ENCODE measurements around the gene CYB561A3. TPM values are rescaled to one million over a fixed set of nuclear protein-coding genes. Genes with fewer than 3 reads are reported as not detected.

The CYB561A3 gene
- total RNA-seq, 2 experiments from 2014 or later, result 32.3 to 32.9 TPM

DNA sequence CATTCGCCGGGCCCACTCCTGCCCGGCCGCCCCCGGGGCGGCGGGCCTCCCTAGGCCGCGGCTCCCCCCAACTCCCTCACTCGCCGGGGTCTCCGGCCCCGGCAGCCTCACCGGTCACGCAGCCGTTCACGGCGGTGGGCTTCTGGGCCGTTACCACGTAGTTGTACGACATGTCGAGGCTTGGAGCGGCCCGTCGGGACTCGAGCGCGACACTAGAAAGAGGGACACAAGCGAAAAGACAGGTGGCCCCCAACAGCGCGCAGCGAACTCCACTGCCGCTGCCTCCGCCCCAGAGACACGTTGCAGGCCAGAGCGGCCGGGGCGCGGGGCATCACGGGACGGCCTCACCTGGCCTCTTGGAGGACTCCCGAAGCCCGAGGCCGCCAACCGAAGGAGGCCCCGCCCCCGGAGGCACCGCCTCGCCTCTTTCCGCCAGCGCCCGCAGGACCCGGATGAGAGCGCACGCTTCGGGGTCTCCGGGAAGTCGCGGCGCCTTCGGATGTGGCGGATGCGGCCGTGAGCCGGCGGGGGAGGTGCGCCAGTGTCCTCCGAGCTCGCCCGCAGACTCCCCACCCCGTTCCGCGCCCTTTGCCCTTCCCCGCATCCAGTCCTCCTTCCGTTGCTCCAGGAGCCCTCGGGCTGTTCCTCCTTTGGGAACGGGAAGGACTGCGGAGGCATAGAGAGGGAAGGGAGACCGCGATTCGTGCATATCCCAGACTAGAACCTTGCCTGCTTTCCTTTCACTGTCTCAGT, 28.7 kb downstream of the CYB561A3 start, which contains the start of the genes DDB1 and TKFC:
Gene DDB1, minus strand, starts transcription at position 309 of the 753 bp plus-strand sequence. Its CDS starts 137 bp downstream, at position 172.
Gene TKFC, plus strand, starts transcription at position 432 of the 753 bp plus-strand sequence. CDS start 1,501 bp downstream, outside the sequence.
- DNase-seq, result peak; percentile 99
- H3K36me3 Mint-ChIP-seq, result peaks cover 28% of the 10 kb centered on the region
- H3K9me3 Mint-ChIP-seq, result no peaks in the 10 kb centered on the region
- ChIA-PET POLR2A (interaction anchor here (1.0 to 2.9 kb wide), 7 partner anchors 15 to 97 kb away, joined by 3 to 30 read pairs (median 4); partner anchors contain the start of genes CPSF7, CYB561A3, SDHAF2 and TMEM138), CTCF (interaction anchor here (0.9 to 7.7 kb wide), 8 partner anchors 17 to 502 kb away, joined by 3 to 310 read pairs (median 7); partner anchors contain the start of genes CPSF7, CYB561A3, SDHAF2 and TMEM138)
- intact Hi-C loops (cut with micrococcal nuclease), result loop anchor here (1.0 to 10.0 kb wide), 3 partner anchors 59 to 418 kb away; partner anchors contain the start of genes SDHAF2, TMEM109 and TMEM216
- H3K27me3 Mint-ChIP-seq, result no peaks in the 10 kb centered on the region
- peaks cover 55% of the 10 kb centered on the region for H3K4me1 Mint-ChIP-seq (ENCODE audit: low read depth)
- H3K27ac Mint-ChIP-seq, result peak within 1 kb of the TSS; percentile 97
- peak within 1 kb of the TSS; percentile 97 for H3K4me3 Mint-ChIP-seq

DNA sequence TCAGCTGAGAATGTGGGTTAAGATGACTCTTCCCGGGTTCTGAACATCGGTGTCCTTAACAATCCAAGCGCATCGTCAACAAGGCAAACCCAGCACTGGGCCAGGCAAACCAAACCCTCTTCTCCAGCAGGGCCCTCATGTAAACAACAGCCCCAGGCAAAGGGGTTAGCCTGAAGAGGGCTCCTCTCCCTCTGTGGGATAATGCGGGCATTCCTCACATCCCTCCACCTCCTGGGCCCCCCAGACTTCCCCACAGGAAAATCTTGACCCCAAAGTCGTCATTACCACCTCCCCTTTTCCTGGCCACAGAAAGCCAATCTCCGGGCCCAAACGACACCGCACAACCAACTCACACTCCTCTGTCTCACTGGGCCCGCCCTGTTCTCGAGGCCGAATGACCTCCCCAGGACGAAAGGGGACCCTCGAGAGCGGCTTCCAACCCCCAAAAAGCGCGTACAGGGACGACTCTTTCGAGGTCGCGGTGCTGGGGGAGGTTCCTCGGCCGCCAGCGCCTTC, 29.3 kb downstream of the CYB561A3 start:
- Mint-ChIP-seq H3K27me3 (no peaks in the 10 kb centered on the region), H3K9me3 (no peaks in the 10 kb centered on the region), H3K36me3 (peaks cover 34% of the 10 kb centered on the region), H3K27ac (peak overlapping the region; percentile 87), H3K4me3 (peak overlapping the region; percentile 97), H3K4me1 (ENCODE audit: low read depth) (peaks cover 61% of the 10 kb centered on the region)
- DNase-seq, result no peak
- CTCF ChIA-PET, result interaction anchor here (1.2 to 1.6 kb wide), 2 partner anchors 34 to 53 kb away, joined by 3 to 14 read pairs; no protein-coding TSS in a partner anchor
- POLR2A ChIA-PET, result interaction anchor here (0.6 to 1.6 kb wide), 3 partner anchors 30 to 63 kb away, joined by 3 to 6 read pairs (median 5); partner anchors contain the start of genes TMEM138 and VWCE
- intact Hi-C loops (cut with micrococcal nuclease), result loop anchor here (10.0 kb wide), 1 partner anchor 418 kb away; the partner anchor contains the start of gene TMEM109

DNA sequence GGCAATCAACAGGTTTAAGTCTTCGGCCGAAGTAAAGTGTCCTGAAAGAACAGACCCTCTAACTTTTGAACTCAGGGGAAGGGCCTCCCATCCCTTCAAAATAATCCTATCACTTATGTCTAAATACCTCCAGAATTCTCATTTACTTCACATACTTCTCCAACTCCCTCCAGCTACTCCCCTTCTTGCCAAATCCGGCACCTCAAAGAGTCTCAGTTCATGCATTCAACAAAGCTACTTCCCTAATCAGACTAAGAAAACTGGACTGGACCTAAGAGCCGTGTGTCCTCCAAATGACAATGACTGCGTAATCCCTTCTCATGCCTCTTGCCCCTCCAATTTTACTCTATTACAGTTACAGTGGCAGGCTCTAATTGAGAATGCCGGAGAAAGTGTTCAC, 30.0 kb downstream of the CYB561A3 start:
- peaks cover 61% of the 10 kb centered on the region for H3K4me1 Mint-ChIP-seq (ENCODE audit: low read depth)
- POLR2A ChIA-PET, result interaction anchor here (0.6 to 1.6 kb wide), 3 partner anchors 31 to 62 kb away, joined by 3 to 6 read pairs (median 5); partner anchors contain the start of genes TMEM138 and VWCE
- intact Hi-C loops (cut with micrococcal nuclease), result loop anchor here (10.0 kb wide), 1 partner anchor 417 kb away; the partner anchor contains the start of gene TMEM109
- peak overlapping the region; percentile 97 for H3K4me3 Mint-ChIP-seq
- no peaks in the 10 kb centered on the region for H3K27me3 Mint-ChIP-seq
- peaks cover 34% of the 10 kb centered on the region for H3K36me3 Mint-ChIP-seq
- no peak for DNase-seq
- no peaks in the 10 kb centered on the region for H3K9me3 Mint-ChIP-seq
- H3K27ac Mint-ChIP-seq, result no peak overlapping the region
- CTCF ChIA-PET, result interaction anchor here (0.9 to 1.6 kb wide), 3 partner anchors 9 to 54 kb away, joined by 3 to 14 read pairs (median 3); no protein-coding TSS in a partner anchor

DNA sequence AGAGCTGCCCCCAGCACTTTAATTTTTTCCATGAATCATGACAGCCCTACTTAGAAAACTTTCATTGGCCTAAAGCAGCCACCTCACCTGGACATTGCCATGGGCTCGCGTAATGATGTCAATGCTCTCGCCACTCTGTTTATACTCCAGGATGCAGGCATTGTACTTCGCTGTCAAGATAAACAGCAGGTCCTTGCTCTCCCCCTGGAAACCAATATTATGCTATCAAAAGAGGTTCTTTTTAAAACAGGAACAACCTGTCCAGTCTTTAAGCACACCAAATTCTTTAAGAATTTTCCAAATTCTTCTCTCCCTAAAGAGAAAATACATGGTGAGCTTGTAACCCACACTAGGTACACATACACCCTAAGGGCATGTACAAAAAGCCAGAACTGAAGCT, 31.8 kb downstream of the CYB561A3 start:
- H3K9me3 Mint-ChIP-seq, result no peaks in the 10 kb centered on the region
- CTCF ChIA-PET, result interaction anchor here (1.4 kb wide), 1 partner anchor 56 kb away, joined by 7 read pairs; no protein-coding TSS in a partner anchor
- no peak for DNase-seq
- intact Hi-C loops (cut with micrococcal nuclease), result loop anchor here (10.0 kb wide), 1 partner anchor 415 kb away; the partner anchor contains the start of gene TMEM109
- H3K36me3 Mint-ChIP-seq, result peaks cover 48% of the 10 kb centered on the region
- no peak overlapping the region for H3K27ac Mint-ChIP-seq
- H3K27me3 Mint-ChIP-seq, result no peaks in the 10 kb centered on the region
- no peak overlapping the region for H3K4me3 Mint-ChIP-seq
- POLR2A ChIA-PET, result interaction anchor here (1.1 kb wide), 1 partner anchor 9 kb away, joined by 3 read pairs; no protein-coding TSS in a partner anchor
- peaks cover 50% of the 10 kb centered on the region for H3K4me1 Mint-ChIP-seq (ENCODE audit: low read depth)

DNA sequence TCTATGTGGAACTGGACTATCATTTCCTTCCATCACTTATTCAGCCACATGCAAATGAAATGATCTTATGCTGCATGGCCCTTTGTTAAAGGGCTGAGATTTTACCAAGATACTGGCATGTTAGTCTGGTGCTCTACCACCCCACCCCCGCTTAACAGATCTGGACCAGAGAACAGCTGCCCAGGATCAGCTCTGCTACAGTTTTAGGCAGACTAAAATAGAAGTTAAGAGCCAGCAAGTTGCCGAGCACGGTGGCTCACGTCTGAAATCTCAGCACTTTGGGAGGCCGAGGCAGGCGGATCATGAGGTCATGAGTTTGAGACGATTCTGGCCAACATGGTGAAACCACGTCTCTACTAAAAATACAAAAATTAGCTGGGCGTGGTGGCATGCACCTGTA, 33.3 kb downstream of the CYB561A3 start:
- DNase-seq, result no peak
- intact Hi-C loops (cut with micrococcal nuclease), result no loop called here
- H3K27me3 Mint-ChIP-seq, result no peaks in the 10 kb centered on the region
- ChIA-PET CTCF (interaction anchor here (1.0 to 1.9 kb wide), 3 partner anchors 8 to 106 kb away, joined by 3 to 12 read pairs (median 4); no protein-coding TSS in a partner anchor), POLR2A (no interaction called here)
- H3K36me3 Mint-ChIP-seq, result peaks cover 58% of the 10 kb centered on the region
- H3K27ac Mint-ChIP-seq, result peak overlapping the region; percentile 2
- peaks cover 39% of the 10 kb centered on the region for H3K4me1 Mint-ChIP-seq (ENCODE audit: low read depth)
- H3K9me3 Mint-ChIP-seq, result no peaks in the 10 kb centered on the region
- no peak overlapping the region for H3K4me3 Mint-ChIP-seq

DNA sequence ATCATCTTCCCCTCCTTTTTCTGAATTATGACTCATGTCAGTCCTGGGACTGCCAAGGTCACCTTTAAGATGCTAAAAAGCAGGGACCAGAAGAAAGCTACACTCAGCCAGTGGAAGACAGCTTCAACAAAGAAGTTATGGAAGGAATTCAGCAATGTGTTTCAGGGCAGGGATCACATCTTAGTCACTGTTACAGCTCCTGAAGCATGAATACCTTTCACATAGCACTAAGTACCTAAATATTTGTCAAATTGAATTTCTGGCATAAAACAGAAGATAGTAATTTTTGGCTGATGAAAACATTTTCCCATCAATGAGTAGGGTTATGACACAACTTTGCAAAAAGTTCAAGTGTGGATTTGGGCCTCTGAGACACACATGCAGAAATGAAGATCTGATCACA, 34.0 kb downstream of the CYB561A3 start:
- ChIA-PET CTCF (interaction anchor here (1.0 to 1.9 kb wide), 3 partner anchors 8 to 107 kb away, joined by 4 to 12 read pairs (median 4); no protein-coding TSS in a partner anchor), POLR2A (no interaction called here)
- no peak for DNase-seq
- no peak overlapping the region for H3K4me3 Mint-ChIP-seq
- intact Hi-C loops (cut with micrococcal nuclease), result no loop called here
- peak overlapping the region; percentile 2 for H3K27ac Mint-ChIP-seq
- no peaks in the 10 kb centered on the region for H3K27me3 Mint-ChIP-seq
- no peaks in the 10 kb centered on the region for H3K9me3 Mint-ChIP-seq
- H3K36me3 Mint-ChIP-seq, result peaks cover 60% of the 10 kb centered on the region
- H3K4me1 Mint-ChIP-seq (ENCODE audit: low read depth), result peaks cover 39% of the 10 kb centered on the region

DNA sequence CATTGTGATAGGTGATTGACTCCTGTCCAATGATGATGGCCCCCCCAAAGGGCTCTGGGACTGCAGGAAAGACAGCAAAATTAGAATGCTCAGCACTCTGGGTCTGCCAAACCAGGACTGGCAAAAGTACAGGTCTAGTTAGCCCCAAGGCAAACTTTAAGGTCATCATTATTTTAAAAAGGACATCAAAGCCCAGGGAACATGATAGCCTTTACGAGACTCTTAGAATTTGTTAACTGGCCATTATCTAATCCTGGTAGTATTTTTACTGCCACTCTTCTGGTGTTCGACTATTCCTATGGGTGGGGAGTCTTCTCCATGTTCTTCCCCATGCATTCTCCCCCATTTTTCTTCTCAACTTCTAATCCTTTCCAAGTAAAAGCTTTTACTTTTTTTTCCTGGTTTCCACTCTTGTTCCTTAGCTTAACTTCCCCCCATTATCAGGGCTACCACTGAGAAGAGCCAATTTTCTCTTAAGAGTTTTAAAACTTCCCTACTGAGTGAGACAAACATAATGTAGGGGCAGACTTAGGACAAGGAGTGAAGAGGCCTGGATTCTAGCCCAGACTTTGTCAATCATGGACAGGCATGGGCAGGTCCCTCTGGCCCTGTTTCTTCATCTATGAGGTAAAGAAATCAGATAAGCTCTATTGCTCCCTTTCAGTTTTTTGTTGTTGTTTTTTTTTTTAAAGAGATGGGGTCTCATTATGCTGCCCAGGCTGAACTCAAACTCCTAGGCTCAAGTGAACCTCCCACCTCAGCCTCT, 35.9 kb downstream of the CYB561A3 start:
- Mint-ChIP-seq H3K36me3 (peaks cover 66% of the 10 kb centered on the region), H3K4me3 (no peak overlapping the region), H3K4me1 (ENCODE audit: low read depth) (peaks cover 22% of the 10 kb centered on the region), H3K27me3 (no peaks in the 10 kb centered on the region), H3K9me3 (no peaks in the 10 kb centered on the region), H3K27ac (no peak overlapping the region)
- ChIA-PET CTCF (interaction anchor here (0.8 to 1.0 kb wide), 2 partner anchors 10 to 60 kb away, joined by 3 to 6 read pairs; no protein-coding TSS in a partner anchor), POLR2A (no interaction called here)
- intact Hi-C loops (cut with micrococcal nuclease), result no loop called here
- no peak for DNase-seq

DNA sequence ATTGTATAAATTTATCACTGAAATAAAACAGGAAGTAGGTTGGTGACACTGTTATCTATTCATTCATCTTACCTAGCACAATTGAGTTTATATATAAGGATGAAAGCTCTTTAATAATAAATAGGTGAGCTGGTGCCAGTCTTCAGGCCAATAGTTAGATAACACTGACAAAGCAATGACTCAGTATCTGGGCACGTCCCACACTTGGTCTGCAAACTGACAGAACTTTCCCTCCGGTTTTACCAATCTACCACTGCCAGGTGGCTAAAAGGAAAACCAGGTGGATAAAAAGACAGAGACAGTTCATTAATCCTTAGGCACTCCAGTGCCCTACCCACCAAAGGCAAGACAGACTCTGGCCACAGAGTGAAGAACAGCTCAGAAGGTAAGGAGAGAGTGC, 46.4 kb downstream of the CYB561A3 start:
- CTCF ChIA-PET, result interaction anchor here (2.4 to 3.2 kb wide), 2 partner anchors 21 to 70 kb away, joined by 12 read pairs; no protein-coding TSS in a partner anchor
- H3K9me3 Mint-ChIP-seq, result no peaks in the 10 kb centered on the region
- H3K4me3 Mint-ChIP-seq, result no peak overlapping the region
- H3K27ac Mint-ChIP-seq, result no peak overlapping the region
- H3K4me1 Mint-ChIP-seq (ENCODE audit: low read depth), result no peaks in the 10 kb centered on the region
- POLR2A ChIA-PET, result interaction anchor here (0.6 kb wide), 1 partner anchor 367 kb away, joined by 3 read pairs; no protein-coding TSS in a partner anchor
- intact Hi-C loops (cut with micrococcal nuclease), result no loop called here
- no peaks in the 10 kb centered on the region for H3K27me3 Mint-ChIP-seq
- no peak for DNase-seq
- peaks cover 36% of the 10 kb centered on the region for H3K36me3 Mint-ChIP-seq

DNA sequence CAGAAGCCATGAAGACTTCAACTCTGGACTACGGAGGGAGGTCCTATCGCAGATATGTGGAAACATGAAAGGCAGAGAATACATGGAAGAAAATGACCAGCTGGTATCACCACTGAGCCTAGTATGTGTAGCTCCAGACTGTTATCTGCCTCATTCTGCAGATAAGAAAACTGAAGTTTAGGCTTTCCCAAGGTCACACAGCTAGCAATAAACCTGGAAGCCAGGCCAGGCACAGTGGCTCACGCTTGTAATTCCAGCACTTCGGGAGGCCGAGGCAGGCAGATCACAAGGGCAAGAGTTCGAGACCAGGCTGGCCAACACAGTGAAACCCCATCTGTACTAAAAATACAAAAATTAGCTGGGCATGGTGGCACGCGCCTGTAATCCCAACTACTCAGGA, 50.9 kb downstream of the CYB561A3 start:
- Mint-ChIP-seq H3K36me3 (peaks cover 32% of the 10 kb centered on the region), H3K27me3 (no peaks in the 10 kb centered on the region), H3K4me1 (ENCODE audit: low read depth) (no peaks in the 10 kb centered on the region), H3K4me3 (no peak overlapping the region), H3K9me3 (no peaks in the 10 kb centered on the region), H3K27ac (no peak overlapping the region)
- no peak for DNase-seq
- intact Hi-C loops (cut with micrococcal nuclease), result no loop called here
- CTCF ChIA-PET, result interaction anchor here (0.9 to 3.1 kb wide), 4 partner anchors 26 to 125 kb away, joined by 4 to 12 read pairs (median 5); no protein-coding TSS in a partner anchor
- POLR2A ChIA-PET, result no interaction called here

DNA sequence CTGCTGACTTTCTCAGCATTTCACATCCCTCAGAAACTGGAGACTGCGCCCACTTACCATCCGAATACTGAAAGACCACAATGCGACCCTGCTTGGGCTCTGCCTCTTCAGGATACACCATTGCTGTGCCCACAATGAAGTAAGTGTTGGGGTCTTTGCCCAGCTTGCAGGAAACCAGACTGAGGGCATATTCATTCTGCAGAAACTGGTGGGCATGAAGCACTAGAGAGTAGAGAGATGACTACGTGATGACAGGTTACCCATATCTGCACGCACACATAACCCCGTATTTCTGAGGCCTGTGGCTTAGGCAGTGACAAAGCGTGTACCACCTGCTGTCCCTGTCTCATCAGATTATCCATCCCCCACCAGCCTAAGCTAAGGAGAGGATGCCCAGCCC, 51.9 kb downstream of the CYB561A3 start:
- no peaks in the 10 kb centered on the region for H3K27me3 Mint-ChIP-seq
- CTCF ChIA-PET, result interaction anchor here (0.9 to 2.2 kb wide), 5 partner anchors 15 to 124 kb away, joined by 3 to 9 read pairs (median 5); partner anchors contain the start of gene VWCE
- intact Hi-C loops (cut with micrococcal nuclease), result no loop called here
- POLR2A ChIA-PET, result no interaction called here
- no peak overlapping the region for H3K4me3 Mint-ChIP-seq
- peaks cover 31% of the 10 kb centered on the region for H3K36me3 Mint-ChIP-seq
- no peak overlapping the region for H3K27ac Mint-ChIP-seq
- DNase-seq, result no peak
- H3K4me1 Mint-ChIP-seq (ENCODE audit: low read depth), result no peaks in the 10 kb centered on the region
- H3K9me3 Mint-ChIP-seq, result no peaks in the 10 kb centered on the region

DNA sequence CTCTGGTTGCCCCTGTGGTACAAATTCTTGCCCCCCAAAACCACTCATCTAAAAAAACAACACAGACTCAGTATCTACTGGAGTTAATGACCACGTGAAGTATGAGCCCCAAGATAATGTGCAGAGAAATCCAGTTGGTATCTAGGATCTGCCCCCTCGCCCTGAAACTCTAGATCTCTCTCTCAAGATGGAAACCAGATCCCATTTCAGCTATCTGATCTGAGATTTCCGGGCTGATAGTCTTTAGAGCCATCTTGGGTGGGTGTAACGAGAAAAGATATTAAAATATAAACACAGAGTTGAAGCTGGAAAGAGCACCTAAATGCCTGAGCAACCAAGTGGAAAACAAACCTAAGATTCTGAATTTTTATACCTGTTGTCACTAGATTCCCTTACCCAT, 52.5 kb downstream of the CYB561A3 start:
- Mint-ChIP-seq H3K9me3 (no peaks in the 10 kb centered on the region), H3K4me3 (no peak overlapping the region), H3K27me3 (no peaks in the 10 kb centered on the region), H3K36me3 (peaks cover 31% of the 10 kb centered on the region), H3K27ac (no peak overlapping the region), H3K4me1 (ENCODE audit: low read depth) (no peaks in the 10 kb centered on the region)
- CTCF ChIA-PET, result interaction anchor here (1.3 to 2.2 kb wide), 3 partner anchors 14 to 76 kb away, joined by 3 to 9 read pairs (median 5); partner anchors contain the start of gene VWCE
- no peak for DNase-seq
- intact Hi-C loops (cut with micrococcal nuclease), result no loop called here
- POLR2A ChIA-PET, result no interaction called here

All from activated CD4-positive, alpha-beta memory T cell treated with anti-CD3 and anti-CD28 coated beads for 36 hours (primary cell).